GM18520 (cell line): Measurements from ENCODE around the gene LRP6.
"Not testable (repeated sequence)": the region's sequence is repeated elsewhere in the genome, so short reads cannot be mapped to it uniquely, and the experiment has no call there.

Experiments used
- ATAC-seq: cut with Tn5 transposase; IDR thresholded peaks from one replicate; pipeline ENCODE4 v1.9.1; 2021; ENCODE audit not compliant: unreplicated experiment

Gene LRP6

GRCh38 chr12:12265571-12266388, 1.1 kb downstream of the LRP6 start:
- no peak for ATAC-seq

DNA sequence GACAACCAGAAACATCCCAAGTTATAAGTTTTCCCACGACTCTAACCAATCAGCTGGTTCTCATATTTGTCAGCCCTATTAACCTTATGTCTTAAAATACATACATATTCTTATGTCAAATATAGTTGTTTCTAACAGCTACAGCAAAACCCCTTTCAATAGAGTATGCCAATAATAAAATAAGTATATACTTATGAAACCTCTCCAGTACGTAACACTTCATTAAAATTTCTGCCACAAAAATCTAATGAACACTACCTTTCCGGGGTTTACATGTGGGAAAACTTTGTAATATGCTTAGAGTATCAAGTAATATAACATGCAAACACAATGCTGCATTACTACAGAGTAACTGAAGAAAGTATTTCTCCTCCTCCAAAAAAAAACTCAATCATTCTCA, 1.8 kb downstream of the LRP6 start:
- ATAC-seq = no peak

DNA sequence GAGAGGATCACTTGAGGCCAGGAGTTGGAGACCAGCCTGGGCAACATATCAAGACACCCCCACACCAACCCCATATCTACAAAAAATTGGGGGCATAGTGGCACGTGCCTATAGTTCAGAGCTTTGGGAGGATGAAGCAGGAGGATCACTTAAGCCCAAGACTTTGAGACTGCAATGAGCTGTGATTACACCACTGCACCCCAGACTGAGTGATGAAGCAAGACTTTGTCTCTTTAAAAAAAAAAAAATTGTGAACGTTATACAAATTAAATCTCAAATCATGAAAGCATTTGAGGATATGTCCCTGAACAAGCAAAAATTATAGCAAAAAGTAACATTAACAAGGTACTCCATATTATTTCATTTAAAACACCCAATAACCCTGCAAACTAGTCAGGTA, 2.9 kb downstream of the LRP6 start:
- no peak for ATAC-seq

DNA sequence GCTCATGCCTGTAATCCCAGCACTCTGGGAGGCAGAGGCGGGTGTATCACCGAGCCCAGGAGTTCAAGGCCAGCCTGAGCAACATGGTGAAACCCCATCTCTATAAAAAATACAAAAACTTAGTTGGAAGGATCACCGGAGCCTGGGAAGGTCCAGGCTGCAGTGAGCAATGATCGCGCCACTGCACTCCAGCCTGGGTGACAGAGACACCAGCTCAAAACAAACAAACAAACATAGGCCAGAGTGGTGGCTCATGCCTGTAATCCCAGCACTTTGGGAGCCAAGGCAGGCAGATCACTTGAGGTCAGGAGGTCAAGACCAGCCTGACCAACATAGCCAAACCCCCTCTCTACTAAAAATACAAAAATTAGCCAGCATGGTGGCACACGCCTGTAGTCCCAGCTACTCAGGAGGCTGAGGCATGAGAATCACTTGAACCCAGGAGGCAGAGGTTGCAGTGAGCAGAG, 10.5 kb downstream of the LRP6 start:
- ATAC-seq = not testable (repeated sequence)

DNA sequence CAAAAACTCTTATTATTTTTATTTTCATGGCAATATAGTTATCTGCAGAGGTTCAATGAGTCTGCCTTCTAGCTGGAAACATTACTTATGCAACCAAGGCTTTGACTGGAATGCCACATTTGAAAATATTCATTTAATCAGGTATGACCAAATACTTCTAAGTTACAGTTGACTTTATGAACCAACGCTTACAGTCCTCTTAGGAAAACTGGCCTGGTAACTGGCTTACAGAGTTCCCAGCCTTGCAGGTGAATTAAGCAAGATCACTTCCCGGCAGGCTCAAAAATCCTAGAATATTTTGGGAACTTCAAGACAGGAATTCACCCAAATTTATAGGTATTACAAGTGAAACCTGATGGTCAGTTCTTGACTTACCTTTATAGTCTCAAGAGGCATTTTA, 12.3 kb downstream of the LRP6 start:
- ATAC-seq = no peak

DNA sequence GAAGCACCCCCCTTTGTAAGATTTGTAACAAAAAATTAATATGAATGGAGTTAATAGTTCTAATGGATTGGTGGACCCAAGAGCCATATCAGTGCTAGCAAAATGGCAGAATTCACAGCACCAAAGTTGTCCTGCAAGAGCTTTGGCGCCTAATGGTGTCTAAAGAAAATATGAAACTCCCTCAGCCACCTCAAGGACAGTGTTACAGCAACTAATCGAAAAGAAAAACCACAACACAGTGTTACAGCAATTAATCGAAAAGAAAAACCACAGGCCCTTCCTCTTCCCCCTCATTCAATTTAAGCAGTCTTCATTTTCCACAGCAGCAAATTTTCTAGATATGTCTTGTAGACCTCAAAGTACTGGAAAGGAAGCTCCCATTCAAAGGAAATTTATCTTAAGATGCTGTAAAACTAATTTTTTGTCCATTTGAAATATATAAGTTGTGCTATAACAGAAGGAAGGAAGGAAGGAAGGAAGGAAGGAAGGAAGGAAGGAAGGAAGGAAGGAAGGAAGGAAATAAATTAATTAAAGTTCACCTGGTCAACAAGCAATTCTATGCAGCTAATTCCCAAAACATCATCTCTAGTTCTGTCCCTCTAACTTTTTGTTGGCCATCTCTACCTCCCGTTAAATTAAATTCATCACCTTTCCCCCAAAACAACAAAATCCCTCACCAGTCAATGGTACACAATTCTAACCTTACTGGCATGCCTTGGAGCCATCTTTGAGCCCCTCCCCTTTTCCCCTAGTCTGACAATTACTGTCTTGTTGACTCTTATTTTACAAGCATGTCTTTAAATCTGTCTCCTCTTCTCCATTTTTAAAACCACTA, 17.4 kb downstream of the LRP6 start:
- ATAC-seq = no peak

DNA sequence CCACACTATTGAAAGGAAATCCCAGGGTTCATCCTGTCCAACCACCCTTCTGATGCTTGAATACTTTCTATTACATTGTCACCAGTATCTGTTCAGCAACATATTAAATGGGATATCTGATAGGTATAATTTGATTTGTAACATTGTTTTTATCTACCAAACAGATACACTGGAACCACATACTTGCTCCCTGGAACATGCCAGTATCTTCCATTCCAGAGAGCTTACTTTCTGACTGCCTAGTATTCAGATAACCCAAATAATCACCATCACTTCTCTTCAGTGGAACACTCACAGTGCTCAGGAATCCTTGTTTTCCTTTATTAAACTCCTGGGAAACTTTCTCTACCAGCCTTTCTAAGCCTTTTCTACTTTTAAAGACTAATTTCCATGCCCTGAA, 19.3 kb downstream of the LRP6 start:
- no peak for ATAC-seq

GRCh38 chr12:12244341-12244740, 22.5 kb downstream of the LRP6 start:
- ATAC-seq = no peak

DNA sequence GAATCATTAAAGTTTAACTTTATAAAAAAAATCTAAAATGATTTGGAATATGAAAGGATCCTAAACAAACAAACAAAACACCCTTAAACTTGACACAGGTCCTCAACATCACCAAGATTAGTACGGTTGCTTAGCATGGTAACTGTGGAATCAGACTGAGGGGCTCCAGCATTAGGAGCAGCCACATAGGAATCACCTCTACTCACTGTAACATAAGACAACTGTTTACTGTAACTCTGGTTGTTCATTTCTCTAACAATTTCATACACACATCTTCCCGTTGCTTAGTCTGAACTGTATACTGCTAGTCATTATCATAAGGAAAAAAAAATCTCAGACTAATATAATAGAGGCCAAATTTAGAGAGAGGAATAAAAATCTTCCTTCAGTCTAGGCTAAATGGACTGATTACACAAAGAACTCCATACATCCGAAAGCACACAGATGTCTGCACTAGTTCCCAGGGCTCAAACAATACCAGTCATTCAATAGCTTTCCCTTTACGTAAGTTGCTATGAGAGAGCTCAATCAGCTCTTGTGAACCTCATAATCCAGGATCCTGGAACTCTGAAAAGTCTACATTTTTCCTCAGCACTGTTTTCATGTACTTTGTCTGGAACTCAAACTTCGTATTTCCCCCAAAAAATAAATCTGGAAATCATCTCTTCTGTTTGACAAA, 26.0 kb downstream of the LRP6 start:
- ATAC-seq = no peak

GRCh38 chr12:12239127-12239526, 27.7 kb downstream of the LRP6 start:
- ATAC-seq = no peak

DNA sequence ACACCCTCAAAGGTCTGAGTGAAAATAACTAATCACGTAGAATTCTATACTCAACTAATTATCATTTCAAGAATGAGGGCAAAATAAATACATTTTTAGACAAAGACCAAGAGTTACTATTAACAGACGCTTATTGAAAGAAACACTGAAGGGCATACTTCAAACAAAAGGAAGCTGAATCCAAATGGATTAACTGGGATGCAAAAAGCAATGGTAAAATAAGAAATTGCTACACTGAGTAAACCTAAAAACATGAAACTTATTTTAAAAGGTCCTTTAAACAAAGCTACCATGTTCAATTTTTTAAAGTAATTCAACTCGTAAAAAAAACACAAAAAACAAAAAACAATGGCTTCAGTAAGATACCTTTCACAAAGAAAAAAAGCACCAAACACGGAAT, 28.2 kb downstream of the LRP6 start:
- no peak for ATAC-seq

GRCh38 chr12:12236896-12237295, 29.9 kb downstream of the LRP6 start:
- no peak for ATAC-seq

DNA sequence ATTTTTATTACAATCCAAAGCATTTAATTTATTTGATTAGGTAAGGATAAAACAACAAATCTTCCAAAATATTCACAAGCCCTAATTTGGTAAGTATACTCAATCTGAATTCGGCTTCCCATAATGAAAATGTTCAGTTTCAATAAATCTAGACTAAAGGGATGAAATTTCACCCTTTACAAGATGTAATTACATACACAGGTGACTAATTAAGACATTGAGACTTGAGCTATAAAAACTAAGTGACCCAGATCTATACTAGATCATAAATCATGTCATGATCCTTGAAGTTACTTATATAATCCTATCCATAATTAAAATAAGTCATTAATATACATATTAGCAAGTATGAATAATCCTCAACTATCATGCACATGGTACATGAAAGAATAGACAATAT, 36.6 kb downstream of the LRP6 start:
- no peak for ATAC-seq

GRCh38 chr12:12229556-12230092, 37.2 kb downstream of the LRP6 start:
- ATAC-seq = no peak

GRCh38 chr12:12228402-12228801, 38.4 kb downstream of the LRP6 start:
- ATAC-seq = no peak

DNA sequence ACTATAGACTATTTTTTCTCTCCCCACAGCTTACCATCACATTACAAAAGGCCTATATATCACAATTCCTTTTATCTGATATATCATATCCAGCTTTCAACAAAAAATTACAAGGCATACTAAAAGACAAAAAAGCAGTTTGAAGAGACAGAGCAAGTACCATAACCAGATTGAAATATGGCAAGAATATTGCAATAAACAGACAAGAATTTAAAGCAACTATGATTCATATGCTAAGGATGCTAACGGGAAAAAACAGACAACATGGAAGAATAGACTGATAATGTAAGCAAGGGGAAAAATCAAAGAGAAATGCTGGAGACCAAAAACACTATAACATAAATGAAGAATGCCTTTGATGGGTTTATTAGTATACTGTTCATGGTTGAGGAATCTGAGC, 40.7 kb downstream of the LRP6 start:
- ATAC-seq = no peak

GRCh38 chr12:12224240-12224940, 42.5 kb downstream of the LRP6 start:
- no peak for ATAC-seq

- no peak for ATAC-seq
These were observed 45.3 kb downstream of the LRP6 start for GRCh38 chr12:12221560-12221959.

DNA sequence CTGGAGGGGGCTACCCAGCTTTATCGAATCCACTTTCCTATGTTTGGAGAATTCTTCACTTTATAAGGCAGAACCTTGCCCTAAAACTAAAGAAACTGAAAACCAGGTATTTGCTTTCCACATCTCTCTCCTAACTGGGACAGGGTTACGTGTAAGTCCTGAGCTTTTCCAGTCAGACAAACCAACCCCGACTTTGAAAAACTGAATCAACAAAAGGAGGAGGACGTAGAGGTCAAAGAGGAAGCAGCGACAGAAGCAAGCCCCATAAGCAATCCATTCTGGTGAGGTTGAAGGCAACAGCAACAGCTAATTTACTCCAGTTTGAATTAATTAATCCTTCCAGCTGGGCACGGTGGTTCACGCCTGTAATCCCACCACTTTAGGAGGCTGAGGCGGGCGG, 47.2 kb downstream of the LRP6 start:
- no peak for ATAC-seq

GRCh38 chr12:12217018-12217359, 49.9 kb downstream of the LRP6 start:
- no peak for ATAC-seq
